ENCODE results near the gene MYMX.

The MYMX gene

DNA sequence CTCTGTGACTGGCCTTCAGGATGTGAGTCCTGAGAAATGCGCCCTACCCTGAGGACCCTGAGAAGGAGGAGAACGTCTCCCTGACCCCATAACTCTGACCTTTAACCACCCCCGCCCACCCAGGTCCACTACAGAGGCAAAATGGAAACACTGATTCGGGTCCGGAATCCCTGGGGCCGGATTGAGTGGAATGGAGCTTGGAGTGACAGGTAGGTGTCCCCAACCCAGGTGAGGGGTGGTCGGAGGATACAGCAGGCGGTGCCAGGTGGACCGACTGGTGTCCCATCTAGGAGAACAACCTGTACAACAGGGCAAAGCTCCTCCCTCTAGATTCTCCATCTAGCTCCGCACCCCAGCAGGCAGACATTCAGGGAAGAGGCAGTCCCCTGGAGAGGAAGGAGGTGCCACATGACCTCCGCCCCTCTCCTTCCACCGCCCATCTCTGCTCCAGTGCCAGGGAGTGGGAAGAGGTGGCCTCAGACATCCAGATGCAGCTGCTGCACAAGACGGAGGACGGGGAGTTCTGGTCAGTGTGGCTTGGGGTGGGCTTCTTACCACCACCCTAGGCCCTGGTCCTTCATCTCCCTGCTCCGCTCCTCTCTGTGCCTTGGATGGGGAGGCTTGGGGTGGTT, 40.5 kb upstream of the MYMX start:
- no peak for DNase-seq (ENCODE audit: low read depth)
- TF ChIP-seq, protein P1, sequence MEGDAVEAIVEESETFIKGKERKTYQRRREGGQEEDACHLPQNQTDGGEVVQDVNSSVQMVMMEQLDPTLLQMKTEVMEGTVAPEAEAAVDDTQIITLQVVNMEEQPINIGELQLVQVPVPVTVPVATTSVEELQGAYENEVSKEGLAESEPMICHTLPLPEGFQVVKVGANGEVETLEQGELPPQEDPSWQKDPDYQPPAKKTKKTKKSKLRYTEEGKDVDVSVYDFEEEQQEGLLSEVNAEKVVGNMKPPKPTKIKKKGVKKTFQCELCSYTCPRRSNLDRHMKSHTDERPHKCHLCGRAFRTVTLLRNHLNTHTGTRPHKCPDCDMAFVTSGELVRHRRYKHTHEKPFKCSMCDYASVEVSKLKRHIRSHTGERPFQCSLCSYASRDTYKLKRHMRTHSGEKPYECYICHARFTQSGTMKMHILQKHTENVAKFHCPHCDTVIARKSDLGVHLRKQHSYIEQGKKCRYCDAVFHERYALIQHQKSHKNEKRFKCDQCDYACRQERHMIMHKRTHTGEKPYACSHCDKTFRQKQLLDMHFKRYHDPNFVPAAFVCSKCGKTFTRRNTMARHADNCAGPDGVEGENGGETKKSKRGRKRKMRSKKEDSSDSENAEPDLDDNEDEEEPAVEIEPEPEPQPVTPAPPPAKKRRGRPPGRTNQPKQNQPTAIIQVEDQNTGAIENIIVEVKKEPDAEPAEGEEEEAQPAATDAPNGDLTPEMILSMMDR (conservative IDR thresholded peaks at IDR 0.05; ENCODE audit: control insufficient read depth, insufficient read depth, low read depth, low read length): no peak
- H3K4me3 ChIP-seq (ENCODE audit: control insufficient read depth, low read depth, low read length): no peak overlapping the region

DNA sequence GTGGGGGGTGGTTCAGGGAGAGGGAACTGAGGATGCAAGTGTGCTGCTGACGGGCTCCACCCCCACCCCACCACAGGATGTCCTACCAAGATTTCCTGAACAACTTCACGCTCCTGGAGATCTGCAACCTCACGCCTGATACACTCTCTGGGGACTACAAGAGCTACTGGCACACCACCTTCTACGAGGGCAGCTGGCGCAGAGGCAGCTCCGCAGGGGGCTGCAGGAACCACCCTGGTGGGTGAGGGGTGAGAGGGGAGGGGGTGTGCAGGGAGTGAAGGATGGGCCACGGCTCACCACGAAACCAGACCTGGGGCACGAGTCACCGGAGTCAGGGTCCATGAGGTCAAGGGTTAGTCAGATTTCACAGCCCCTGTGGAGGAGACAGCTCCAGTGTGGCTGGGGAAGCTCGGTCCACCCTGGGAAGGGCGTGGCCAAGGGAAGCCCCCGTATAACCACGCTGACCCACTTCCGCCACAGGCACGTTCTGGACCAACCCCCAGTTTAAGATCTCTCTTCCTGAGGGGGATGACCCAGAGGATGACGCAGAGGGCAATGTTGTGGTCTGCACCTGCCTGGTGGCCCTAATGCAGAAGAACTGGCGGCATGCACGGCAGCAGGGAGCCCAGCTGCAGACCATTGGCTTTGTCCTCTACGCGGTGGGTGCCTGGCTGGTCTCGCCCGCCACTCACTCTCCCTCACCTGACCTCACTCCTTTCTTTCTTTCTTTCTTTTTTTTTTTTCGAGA, 39.8 kb upstream of the MYMX start:
- DNase-seq (ENCODE audit: low read depth): no peak
- TF ChIP-seq, protein P1 (conservative IDR thresholded peaks at IDR 0.05; ENCODE audit: control insufficient read depth, insufficient read depth, low read depth, low read length): no peak
- H3K4me3 ChIP-seq (ENCODE audit: control insufficient read depth, low read depth, low read length): no peak overlapping the region

GRCh38 chr6:44177691-44178423, 38.9 kb upstream of the MYMX start:
- DNase-seq (ENCODE audit: low read depth): peak; percentile 79
- TF ChIP-seq, protein P1 (conservative IDR thresholded peaks at IDR 0.05; ENCODE audit: control insufficient read depth, insufficient read depth, low read depth, low read length): no peak
- no peak overlapping the region for H3K4me3 ChIP-seq (ENCODE audit: control insufficient read depth, low read depth, low read length)

DNA sequence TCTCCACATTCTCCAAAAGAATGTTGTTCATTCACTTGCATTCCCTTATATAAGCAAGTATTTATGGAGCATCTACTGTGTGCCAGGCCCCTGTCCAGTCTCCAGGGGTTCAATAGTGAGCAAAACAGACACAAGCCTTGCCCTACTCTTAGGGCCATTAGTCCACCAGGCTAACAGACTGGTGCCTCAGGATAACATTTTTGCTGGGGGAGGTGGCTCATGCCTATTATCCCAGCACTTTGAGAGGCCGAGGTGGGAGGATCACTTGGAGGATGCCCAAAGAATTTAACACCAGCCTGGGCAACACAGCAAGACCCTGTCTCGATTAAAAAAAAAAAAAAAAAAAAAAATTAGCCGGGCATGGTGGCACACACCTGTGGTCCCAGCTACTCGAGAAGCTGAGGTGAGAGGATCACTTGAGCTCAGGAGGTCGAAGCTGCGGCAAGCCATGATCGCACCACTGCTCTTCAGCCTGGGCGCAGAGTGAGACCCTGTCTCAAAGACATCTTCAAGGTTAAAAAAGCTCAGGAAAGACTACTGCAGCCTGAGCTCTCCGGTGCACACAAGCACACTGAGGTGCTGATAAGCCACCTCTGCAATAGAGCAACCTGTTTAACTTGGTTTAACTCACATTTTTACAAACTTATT, 38.2 kb upstream of the MYMX start:
- TF ChIP-seq, protein P1 (conservative IDR thresholded peaks at IDR 0.05; ENCODE audit: control insufficient read depth, insufficient read depth, low read depth, low read length): no peak
- no peak for DNase-seq (ENCODE audit: low read depth)
- no peak overlapping the region for H3K4me3 ChIP-seq (ENCODE audit: control insufficient read depth, low read depth, low read length)

- peak; percentile 21 for DNase-seq (ENCODE audit: low read depth)
- H3K4me3 ChIP-seq (ENCODE audit: control insufficient read depth, low read depth, low read length): no peak overlapping the region
- TF ChIP-seq, protein P1 (conservative IDR thresholded peaks at IDR 0.05; ENCODE audit: control insufficient read depth, insufficient read depth, low read depth, low read length): no peak
These were observed 37.6 kb upstream of the MYMX start for GRCh38 chr6:44179072-44179536.

- TF ChIP-seq, protein P1 (conservative IDR thresholded peaks at IDR 0.05; ENCODE audit: control insufficient read depth, insufficient read depth, low read depth, low read length): no peak
- H3K4me3 ChIP-seq (ENCODE audit: control insufficient read depth, low read depth, low read length): no peak overlapping the region
- DNase-seq (ENCODE audit: low read depth): no peak
These were observed 37.1 kb upstream of the MYMX start for GRCh38 chr6:44179648-44180047.

All from fibroblast of mammary gland (primary cell).